GM12801 (cell line): ENCODE measurements around the gene UBR3.

Experiments used
- TF ChIP-seq, protein P1 (sequence below): IDR thresholded peaks from one replicate; pipeline ENCODE4 v1.5.1; 2011; ENCODE audit warnings: control low read depth; ENCODE audit not compliant: insufficient read length; ENCODE audit errors: extremely low read depth

Gene UBR3

DNA sequence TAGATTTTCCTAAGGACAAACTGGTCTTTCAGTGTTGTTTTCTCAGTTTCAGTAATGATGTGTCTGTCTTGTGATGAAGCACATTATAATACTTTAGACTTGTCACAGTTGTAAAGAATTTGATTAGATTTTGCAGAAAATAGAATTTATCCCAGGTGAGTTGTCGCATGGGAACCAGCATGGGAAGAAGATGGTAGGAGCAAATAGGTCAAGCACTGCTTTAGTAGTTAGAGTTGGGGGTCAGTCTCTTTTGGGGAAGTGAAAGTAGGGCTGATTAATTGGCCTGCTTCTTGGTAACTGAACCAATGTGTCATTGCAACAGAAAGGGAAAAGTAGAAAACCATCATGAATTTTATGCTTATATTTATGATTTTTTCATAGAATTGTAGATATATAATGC is 197.5 kb downstream of the UBR3 start:
- TF ChIP-seq, protein P1, sequence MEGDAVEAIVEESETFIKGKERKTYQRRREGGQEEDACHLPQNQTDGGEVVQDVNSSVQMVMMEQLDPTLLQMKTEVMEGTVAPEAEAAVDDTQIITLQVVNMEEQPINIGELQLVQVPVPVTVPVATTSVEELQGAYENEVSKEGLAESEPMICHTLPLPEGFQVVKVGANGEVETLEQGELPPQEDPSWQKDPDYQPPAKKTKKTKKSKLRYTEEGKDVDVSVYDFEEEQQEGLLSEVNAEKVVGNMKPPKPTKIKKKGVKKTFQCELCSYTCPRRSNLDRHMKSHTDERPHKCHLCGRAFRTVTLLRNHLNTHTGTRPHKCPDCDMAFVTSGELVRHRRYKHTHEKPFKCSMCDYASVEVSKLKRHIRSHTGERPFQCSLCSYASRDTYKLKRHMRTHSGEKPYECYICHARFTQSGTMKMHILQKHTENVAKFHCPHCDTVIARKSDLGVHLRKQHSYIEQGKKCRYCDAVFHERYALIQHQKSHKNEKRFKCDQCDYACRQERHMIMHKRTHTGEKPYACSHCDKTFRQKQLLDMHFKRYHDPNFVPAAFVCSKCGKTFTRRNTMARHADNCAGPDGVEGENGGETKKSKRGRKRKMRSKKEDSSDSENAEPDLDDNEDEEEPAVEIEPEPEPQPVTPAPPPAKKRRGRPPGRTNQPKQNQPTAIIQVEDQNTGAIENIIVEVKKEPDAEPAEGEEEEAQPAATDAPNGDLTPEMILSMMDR: no peak

DNA sequence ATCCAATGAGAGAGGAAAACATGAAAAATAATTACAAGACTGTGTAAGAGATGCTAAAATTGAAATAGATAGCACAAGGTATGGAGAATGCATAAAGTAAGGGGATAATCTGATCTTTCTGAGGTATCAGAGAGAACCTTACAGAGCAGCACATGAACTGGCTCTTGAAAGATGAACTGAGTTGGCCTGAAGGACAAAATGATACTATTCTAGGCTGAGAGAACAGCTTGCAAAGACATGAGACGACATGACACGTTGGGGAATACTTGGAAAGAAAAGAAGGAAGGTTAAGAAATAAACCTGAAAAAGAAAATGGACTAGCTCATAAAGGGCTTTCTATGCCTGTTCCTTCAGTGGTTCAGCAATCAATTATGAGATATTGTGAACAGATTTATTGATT is 198.0 kb downstream of the UBR3 start:
- TF ChIP-seq, protein P1: no peak

DNA sequence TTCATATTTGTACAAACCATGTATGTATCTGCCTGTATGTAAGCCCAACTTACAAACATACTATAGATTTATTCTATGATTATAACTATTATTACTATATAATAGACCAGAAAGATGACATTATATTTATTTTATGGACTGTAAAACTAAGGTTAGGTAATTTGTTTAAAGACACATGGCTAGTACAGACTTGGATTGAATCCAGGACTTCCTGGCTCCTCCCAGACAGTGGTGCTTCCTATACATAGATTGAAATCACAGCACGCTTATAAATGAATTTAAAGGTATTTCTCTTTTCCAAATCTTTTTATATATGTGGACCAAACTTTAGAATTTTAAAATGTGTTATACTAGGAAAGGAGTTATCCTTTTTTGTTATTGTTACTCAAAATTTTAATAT is 199.1 kb downstream of the UBR3 start:
- TF ChIP-seq, protein P1: no peak

DNA sequence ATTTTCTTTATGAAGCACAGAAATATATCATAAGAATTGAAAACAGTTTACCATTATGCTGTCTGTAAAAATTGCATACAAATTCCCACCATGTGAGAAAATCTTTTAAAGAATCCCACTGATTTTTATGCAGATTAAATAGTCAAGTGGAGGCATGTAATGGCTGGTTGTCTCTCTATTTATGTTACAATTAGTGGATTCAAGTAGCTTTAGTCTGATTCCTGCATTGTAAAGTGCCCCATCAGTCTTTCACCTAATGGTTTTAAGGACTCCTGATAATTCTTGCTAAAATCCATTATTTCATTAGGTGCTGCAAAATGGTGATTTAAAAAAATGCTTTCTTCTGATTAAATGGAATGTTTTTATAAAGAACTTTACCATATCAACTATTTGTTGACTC is 202.3 kb downstream of the UBR3 start:
- TF ChIP-seq, protein P1: no peak

DNA sequence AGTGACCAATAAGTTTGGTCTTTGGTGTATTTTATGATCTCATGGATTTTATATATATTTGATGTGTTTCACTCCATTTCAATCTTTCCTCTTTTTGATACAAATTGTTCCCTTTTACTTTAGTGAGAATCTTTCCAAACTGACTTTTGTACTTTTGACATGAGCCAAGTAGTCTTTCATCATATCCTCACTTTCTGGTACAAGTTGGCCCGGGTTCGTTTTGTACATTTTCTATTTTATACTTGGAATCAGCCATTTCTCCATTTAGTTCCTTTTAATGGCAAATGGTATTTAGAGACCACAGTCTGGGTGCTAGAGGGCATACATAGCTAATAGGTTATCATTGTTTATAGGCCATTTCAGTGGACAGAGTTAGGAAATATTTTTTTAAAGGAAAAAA is 202.8 kb downstream of the UBR3 start:
- TF ChIP-seq, protein P1: no peak

DNA sequence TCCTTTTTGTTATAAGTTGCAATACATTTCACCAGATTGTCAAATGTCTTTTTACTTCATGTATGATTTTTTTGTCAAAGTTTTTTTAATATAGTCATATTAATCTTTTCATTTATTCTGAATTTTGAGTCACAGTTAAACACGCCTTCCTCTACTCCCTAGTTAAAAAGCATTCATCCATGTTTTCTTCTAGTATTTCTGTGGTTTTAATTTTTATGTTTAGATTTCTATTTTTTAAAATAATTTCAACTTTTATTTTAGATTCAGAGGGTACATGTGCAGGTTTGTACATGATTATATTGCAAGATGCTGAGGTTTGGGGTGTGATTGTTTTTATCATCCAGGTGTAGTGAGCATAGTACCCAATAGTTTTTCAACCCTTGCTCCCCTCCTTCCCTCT is 204.0 kb downstream of the UBR3 start:
- TF ChIP-seq, protein P1: no peak

DNA sequence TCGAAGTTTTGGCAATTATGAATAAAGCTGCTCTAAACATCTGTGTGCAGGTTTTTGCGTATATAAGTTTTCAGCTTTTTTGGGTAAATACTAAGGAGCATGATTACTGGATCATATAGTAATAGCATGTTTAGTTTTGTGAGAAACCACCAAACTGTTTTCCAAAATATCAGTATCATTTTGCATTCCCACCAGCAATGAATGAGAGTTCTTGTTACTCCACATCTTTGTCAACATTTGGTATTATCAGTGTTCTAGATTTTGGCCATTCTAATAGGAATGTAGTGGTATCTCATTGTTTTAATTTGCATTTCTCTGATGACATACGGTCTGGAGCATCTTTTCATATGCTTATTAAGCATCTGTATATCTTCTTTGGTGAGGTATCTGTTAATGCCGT is 207.3 kb downstream of the UBR3 start:
- TF ChIP-seq, protein P1: no peak

DNA sequence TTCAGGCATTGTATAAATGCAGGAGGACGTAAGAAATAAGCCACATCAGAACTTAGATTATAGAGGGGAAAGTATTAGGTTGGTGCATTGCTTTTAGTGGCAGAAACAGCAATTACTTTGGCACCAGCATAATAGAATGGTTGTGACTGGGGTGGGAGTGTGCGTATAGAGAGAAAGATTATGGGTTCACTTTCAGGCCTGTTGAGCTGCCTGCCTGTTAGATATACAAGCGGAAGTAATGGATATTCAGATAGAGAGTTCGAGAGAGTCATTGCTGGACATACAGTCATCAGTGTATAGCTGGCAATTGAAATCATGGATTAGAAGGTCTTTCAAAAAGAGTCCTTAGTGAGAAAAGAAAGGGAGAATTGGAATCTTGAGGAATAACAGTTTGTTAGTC is 211.5 kb downstream of the UBR3 start:
- TF ChIP-seq, protein P1: no peak
